Endodermal cell (in vitro differentiated cells): ENCODE data around the gene PDZD11. TPM values are rescaled to one million over a fixed set of nuclear protein-coding genes. Genes with fewer than 3 reads are reported as not detected.

Experiments
- DNase-seq: peaks from one replicate; pipeline ENCODE4 v3.0.0-alpha.2; 2017
- H3K27ac ChIP-seq: 2 replicates; pipeline ENCODE4 v1.5.1; 2013; ENCODE audit warnings: mild to moderate bottlenecking, low read depth, low read length, moderate library complexity
- H3K27me3 ChIP-seq: 2 replicates; pipeline ENCODE4 v1.6.1; 2013; ENCODE audit warnings: mild to moderate bottlenecking, low read length, moderate library complexity; ENCODE audit not compliant: insufficient read depth, control insufficient read depth, poor library complexity, severe bottlenecking
- H3K36me3 ChIP-seq: 2 replicates; pipeline ENCODE4 v1.7.0; 2013; ENCODE audit warnings: mild to moderate bottlenecking, low read length, moderate library complexity; ENCODE audit not compliant: control insufficient read depth, insufficient read depth
- H3K4me1 ChIP-seq: one replicate; pipeline ENCODE4 v1.7.0; 2013; ENCODE audit warnings: low read length; ENCODE audit not compliant: control insufficient read depth, insufficient read depth
- H3K4me3 ChIP-seq: 2 replicates; pipeline ENCODE4 v1.5.1; 2013; ENCODE audit warnings: mild to moderate bottlenecking, low read length, moderate library complexity
- H3K9ac ChIP-seq: 2 replicates; pipeline ENCODE4 v1.6.1; 2013; ENCODE audit warnings: mild to moderate bottlenecking, low read length, moderate library complexity; ENCODE audit not compliant: poor library complexity, severe bottlenecking; ENCODE audit errors: extremely low read depth
- H3K9me3 ChIP-seq: 2 replicates; pipeline ENCODE4 v1.6.1; 2013; ENCODE audit warnings: mild to moderate bottlenecking, low read length, moderate library complexity; ENCODE audit not compliant: control insufficient read depth
- H3K27ac Mint-ChIP-seq: 2 replicates; pipeline ENCODE4 v1.8.0; 2020; ENCODE audit warnings: mixed read lengths
- H3K27me3 Mint-ChIP-seq: 2 replicates; pipeline ENCODE4 v1.8.0; 2021; ENCODE audit warnings: mild to moderate bottlenecking, mixed read lengths; ENCODE audit not compliant: insufficient read depth
- H3K36me3 Mint-ChIP-seq: 2 replicates; pipeline ENCODE4 v1.8.0; 2020; ENCODE audit warnings: low read depth, mixed read lengths
- H3K4me1 Mint-ChIP-seq: 2 replicates; pipeline ENCODE4 v1.8.0; 2020; ENCODE audit warnings: mixed read lengths
- H3K4me3 Mint-ChIP-seq: 2 replicates; pipeline ENCODE4 v1.8.0; 2020; ENCODE audit warnings: mild to moderate bottlenecking, moderate library complexity, mixed read lengths
- H3K9me3 Mint-ChIP-seq: 2 replicates; pipeline ENCODE4 v1.8.0; 2020; ENCODE audit warnings: mild to moderate bottlenecking, mixed read lengths
- CTCF ChIP-seq: fragments of 200-600 bp; sonication (generic); conservative IDR thresholded peaks from 2 replicates; pipeline ENCODE4 v1.5.0; 2021; ENCODE audit warnings: antibody characterized with exemption, mild to moderate bottlenecking
- WGBS, 2 experiments: methylation state at CpG; one replicate each; pipeline versions ENCODE4 v1.1.5 to v1.1.7; 2013; ENCODE audit warnings: missing lambda C conversion rate in 2 of 2, mixed read lengths in 1 of 2; ENCODE audit not compliant: insufficient coverage in 1 of 2, insufficient read length in 1 of 2; 5-methylcytosine and 5-hydroxymethylcytosine counted together
- total RNA-seq, 2 donors: library from RNA; stranded (reverse); fragmentation: NEBNext Ultra II Directional in 1 of 2; extraction: Animal tissue kit (Norgen Biotek cat#: 25700) in 1 of 2; gene quantifications; 2 replicates in 1 of 2; 3 replicates in 1 of 2; pipeline ENCODE4 v1.2.1, GENCODE V29; 2021

The PDZD11 gene
- total RNA-seq, 2 donors from 2014 or later: 28.9 to 29.6 TPM

- no peak within 1 kb of the TSS for H3K27ac ChIP-seq
- Mint-ChIP-seq H3K27ac (no peak within 1 kb of the TSS), H3K36me3 (peaks cover 21% of the 10 kb centered on the region), H3K4me3 (no peak within 1 kb of the TSS), H3K4me1 (peaks cover 2% of the 10 kb centered on the region), H3K27me3 (no peaks in the 10 kb centered on the region), H3K9me3 (peaks cover 63% of the 10 kb centered on the region)
- H3K36me3 ChIP-seq: peaks cover 9% of the 10 kb centered on the region
- no peak for TF ChIP-seq CTCF
- no peaks in the 10 kb centered on the region for H3K4me1 ChIP-seq
- no peak for DNase-seq
- no peak within 1 kb of the TSS for H3K4me3 ChIP-seq
- no peaks in the 10 kb centered on the region for H3K9me3 ChIP-seq
- 93 to 96% methylated on average over 9 to 21 of the region's 21 CpGs for WGBS, 2 experiments
- no peaks in the 10 kb centered on the region for H3K27me3 ChIP-seq
- no peak within 1 kb of the TSS for H3K9ac ChIP-seq
Observed at GRCh38 chrX:70281951-70282350, 7.8 kb downstream of the PDZD11 start, which contains the start of gene RAB41. Gene RAB41, plus strand, starts transcription at chrX:70282172. Its CDS starts 46 bp downstream, at chrX:70282218.

GRCh38 chrX:70280573-70280972 is 9.2 kb downstream of the PDZD11 start:
- Histone ChIP-seq H3K9me3 (no peaks in the 10 kb centered on the region), H3K4me1 (no peaks in the 10 kb centered on the region), H3K4me3 (no peak overlapping the region), H3K27me3 (no peaks in the 10 kb centered on the region), H3K36me3 (no peaks in the 10 kb centered on the region), H3K27ac (no peak overlapping the region), H3K9ac (no peak overlapping the region)
- WGBS, 2 experiments: 85% methylated on average over 3 of the region's 3 CpGs; no CpG with 5 or more reads in 1 of the 2 experiments
- H3K27ac Mint-ChIP-seq: no peak overlapping the region
- H3K9me3 Mint-ChIP-seq: peaks cover 67% of the 10 kb centered on the region
- no peak overlapping the region for H3K4me3 Mint-ChIP-seq
- TF ChIP-seq CTCF: no peak
- no peak for DNase-seq
- H3K27me3 Mint-ChIP-seq: no peaks in the 10 kb centered on the region
- peaks cover 2% of the 10 kb centered on the region for H3K4me1 Mint-ChIP-seq
- H3K36me3 Mint-ChIP-seq: peaks cover 9% of the 10 kb centered on the region

- no peak for DNase-seq
- Histone ChIP-seq H3K27ac (no peak overlapping the region), H3K4me3 (no peak overlapping the region), H3K4me1 (no peaks in the 10 kb centered on the region), H3K36me3 (no peaks in the 10 kb centered on the region), H3K9me3 (no peaks in the 10 kb centered on the region), H3K9ac (no peak overlapping the region), H3K27me3 (no peaks in the 10 kb centered on the region)
- no peaks in the 10 kb centered on the region for H3K27me3 Mint-ChIP-seq
- H3K4me3 Mint-ChIP-seq: no peak overlapping the region
- no peak for TF ChIP-seq CTCF
- peaks cover 71% of the 10 kb centered on the region for H3K9me3 Mint-ChIP-seq
- peaks cover 1% of the 10 kb centered on the region for H3K4me1 Mint-ChIP-seq
- WGBS, 2 experiments: 90% methylated on average over 3 of the region's 3 CpGs; no CpG with 5 or more reads in 1 of the 2 experiments
- H3K36me3 Mint-ChIP-seq: peaks cover 9% of the 10 kb centered on the region
- no peak overlapping the region for H3K27ac Mint-ChIP-seq
Observed at GRCh38 chrX:70279081-70279480, 10.6 kb downstream of the PDZD11 start.
